Adipocyte (in vitro differentiated cells): ENCODE data around the gene YES1.

Source experiments
- DNase-seq: peaks from one replicate; pipeline ENCODE4 v3.0.0-alpha.2; 2015; ENCODE audit warnings: low read depth
- H3K27me3 ChIP-seq: replicated peaks from 2 replicates; pipeline ENCODE4 v1.7.0; 2013; ENCODE audit warnings: mild to moderate bottlenecking, low read length, moderate library complexity; ENCODE audit not compliant: control insufficient read depth, insufficient read depth
- H3K36me3 ChIP-seq: 2 replicates; pipeline ENCODE4 v1.7.0; 2013; ENCODE audit warnings: low read length, mild to moderate bottlenecking, moderate library complexity; ENCODE audit not compliant: control insufficient read depth, insufficient read depth, severe bottlenecking
- H3K4me1 ChIP-seq: 2 replicates; pipeline ENCODE4 v1.7.0; 2013; ENCODE audit warnings: mild to moderate bottlenecking, low read length, moderate library complexity; ENCODE audit not compliant: control insufficient read depth, insufficient read depth
- H3K4me3 ChIP-seq: 2 replicates; pipeline ENCODE4 v1.7.0; 2013; ENCODE audit warnings: mild to moderate bottlenecking, low read length, moderate library complexity
- H3K9ac ChIP-seq: 2 replicates; pipeline ENCODE4 v1.7.0; 2013; ENCODE audit warnings: mild to moderate bottlenecking, low read length, moderate library complexity
- H3K9me3 ChIP-seq: 2 replicates; pipeline ENCODE4 v1.7.0; 2013; ENCODE audit warnings: mild to moderate bottlenecking, low read length, moderate library complexity; ENCODE audit not compliant: control insufficient read depth

Gene YES1

GRCh38 chr18:811892-812375 is at the start of gene YES1:
YES1 (minus strand) TSS chr18:812242; CDS start chr18:756827, 55,415 bp downstream.
- no peaks in the 10 kb centered on the region for H3K27me3 ChIP-seq
- H3K9me3 ChIP-seq, result no peaks in the 10 kb centered on the region
- no peaks in the 10 kb centered on the region for H3K36me3 ChIP-seq
- DNase-seq, result peak; percentile 66
- peak within 1 kb of the TSS; percentile 91 for H3K9ac ChIP-seq
- peaks cover 27% of the 10 kb centered on the region for H3K4me1 ChIP-seq
- peak within 1 kb of the TSS; percentile 94 for H3K4me3 ChIP-seq

GRCh38 chr18:857986-858385 is 45.9 kb upstream of the YES1 start:
- no peaks in the 10 kb centered on the region for H3K27me3 ChIP-seq
- H3K9ac ChIP-seq, result no peak overlapping the region
- no peaks in the 10 kb centered on the region for H3K4me1 ChIP-seq
- no peaks in the 10 kb centered on the region for H3K9me3 ChIP-seq
- DNase-seq, result no peak
- H3K36me3 ChIP-seq, result no peaks in the 10 kb centered on the region
- H3K4me3 ChIP-seq, result no peak overlapping the region

GRCh38 chr18:853471-853870 is 41.4 kb upstream of the YES1 start:
- Histone ChIP-seq H3K36me3 (no peaks in the 10 kb centered on the region), H3K9me3 (no peaks in the 10 kb centered on the region), H3K9ac (no peak overlapping the region), H3K4me1 (peaks cover 1% of the 10 kb centered on the region), H3K27me3 (no peaks in the 10 kb centered on the region), H3K4me3 (no peak overlapping the region)
- DNase-seq, result no peak

GRCh38 chr18:850960-851359 is 38.9 kb upstream of the YES1 start:
- Histone ChIP-seq H3K4me3 (no peak overlapping the region), H3K27me3 (no peaks in the 10 kb centered on the region), H3K9me3 (no peaks in the 10 kb centered on the region), H3K9ac (no peak overlapping the region), H3K36me3 (no peaks in the 10 kb centered on the region), H3K4me1 (peaks cover 4% of the 10 kb centered on the region)
- no peak for DNase-seq

DNA sequence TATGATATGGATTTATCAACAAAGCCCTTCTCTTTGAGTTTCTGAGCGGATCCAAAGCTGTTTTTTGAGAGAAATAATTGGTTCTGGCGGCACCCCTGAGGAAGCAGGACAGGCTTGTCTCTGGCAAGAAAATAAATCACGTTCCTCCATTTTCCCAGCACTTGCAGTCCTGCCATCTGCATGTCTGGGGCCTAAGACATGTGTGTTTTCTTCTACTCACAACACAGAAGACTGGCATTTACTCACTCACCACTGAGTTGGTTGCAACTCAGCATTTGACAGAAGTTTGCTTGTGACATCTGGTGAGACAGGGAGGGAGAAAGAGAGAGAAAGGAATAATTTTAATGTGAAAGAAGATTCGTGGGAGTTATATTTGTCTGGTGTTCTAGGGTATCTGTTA is 37.0 kb upstream of the YES1 start:
- H3K9me3 ChIP-seq, result no peaks in the 10 kb centered on the region
- peaks cover 8% of the 10 kb centered on the region for H3K4me1 ChIP-seq
- no peaks in the 10 kb centered on the region for H3K27me3 ChIP-seq
- no peak for DNase-seq
- H3K36me3 ChIP-seq, result no peaks in the 10 kb centered on the region
- H3K4me3 ChIP-seq, result no peak overlapping the region
- no peak overlapping the region for H3K9ac ChIP-seq

DNA sequence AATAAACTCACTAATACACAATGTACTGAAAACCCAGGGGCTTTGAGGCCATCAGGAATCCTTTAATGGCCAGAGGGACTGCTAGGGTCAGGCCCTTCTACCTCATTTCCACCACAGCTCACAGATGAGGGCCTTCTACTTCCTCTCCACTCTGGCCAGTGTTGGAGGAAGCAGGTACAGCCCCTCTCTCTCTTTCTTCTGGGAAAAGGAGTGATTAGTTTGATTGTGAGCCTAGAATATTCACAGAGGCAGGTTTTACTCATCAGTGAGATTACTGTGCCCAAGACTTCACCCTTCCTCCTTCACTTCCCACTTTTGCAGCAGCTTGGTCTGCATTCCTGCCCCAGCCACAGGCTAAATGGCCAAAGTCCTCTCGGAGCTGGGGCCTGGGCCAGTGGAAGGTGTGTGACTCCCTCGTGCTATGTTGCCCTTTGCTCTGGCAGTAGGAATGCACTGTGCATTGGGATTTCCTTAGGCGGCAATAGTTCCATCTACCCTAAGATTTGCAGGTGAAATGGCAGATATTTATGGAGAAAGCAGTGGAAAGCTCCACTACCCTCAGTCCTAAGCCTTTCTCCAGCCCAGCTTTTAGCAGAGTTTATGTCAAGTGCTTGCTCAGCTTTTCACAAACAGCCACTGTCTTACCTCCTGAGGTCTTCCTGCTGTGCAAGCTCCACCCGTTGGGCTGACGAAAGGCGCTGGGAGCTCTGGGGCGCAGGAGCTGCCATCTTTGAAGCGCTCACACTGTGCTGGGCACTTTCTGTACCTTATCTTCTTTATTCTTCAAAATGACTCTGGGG is 36.2 kb upstream of the YES1 start:
- no peak for DNase-seq
- Histone ChIP-seq H3K9me3 (no peaks in the 10 kb centered on the region), H3K4me3 (no peak overlapping the region), H3K27me3 (no peaks in the 10 kb centered on the region), H3K4me1 (peaks cover 8% of the 10 kb centered on the region), H3K9ac (no peak overlapping the region), H3K36me3 (no peaks in the 10 kb centered on the region)

GRCh38 chr18:845152-845819 is 33.2 kb upstream of the YES1 start:
- H3K27me3 ChIP-seq, result no peaks in the 10 kb centered on the region
- H3K9me3 ChIP-seq, result no peaks in the 10 kb centered on the region
- no peaks in the 10 kb centered on the region for H3K36me3 ChIP-seq
- no peak overlapping the region for H3K4me3 ChIP-seq
- peak; percentile 29 for DNase-seq
- H3K4me1 ChIP-seq, result peaks cover 8% of the 10 kb centered on the region
- no peak overlapping the region for H3K9ac ChIP-seq

- H3K4me3 ChIP-seq, result no peak overlapping the region
- no peaks in the 10 kb centered on the region for H3K27me3 ChIP-seq
- H3K36me3 ChIP-seq, result no peaks in the 10 kb centered on the region
- no peak overlapping the region for H3K9ac ChIP-seq
- no peaks in the 10 kb centered on the region for H3K9me3 ChIP-seq
- H3K4me1 ChIP-seq, result peaks cover 12% of the 10 kb centered on the region
- DNase-seq, result no peak
Measured at GRCh38 chr18:841647-842370, 29.8 kb upstream of the YES1 start.

DNA sequence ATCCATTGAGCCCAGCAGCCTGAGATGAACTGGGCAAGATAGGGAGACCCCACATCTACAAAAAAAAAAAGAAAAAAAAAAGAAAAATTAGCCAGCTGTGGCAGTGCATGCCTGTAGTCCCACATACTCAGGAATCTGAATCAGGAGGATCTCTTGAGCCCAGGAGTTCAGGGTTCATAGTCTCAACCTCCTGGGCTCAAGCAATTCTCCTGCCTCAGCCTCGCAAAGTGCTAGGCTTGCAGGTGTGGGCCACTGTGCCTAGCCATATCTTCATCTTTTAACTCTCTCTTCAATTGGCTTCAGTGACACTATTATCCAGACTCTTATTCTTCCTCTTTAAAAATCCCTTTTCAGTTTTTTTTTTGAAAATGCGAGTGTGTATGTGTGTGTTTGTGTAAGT is 28.5 kb upstream of the YES1 start:
- H3K9me3 ChIP-seq, result no peaks in the 10 kb centered on the region
- no peaks in the 10 kb centered on the region for H3K27me3 ChIP-seq
- no peaks in the 10 kb centered on the region for H3K36me3 ChIP-seq
- peaks cover 11% of the 10 kb centered on the region for H3K4me1 ChIP-seq
- H3K9ac ChIP-seq, result no peak overlapping the region
- no peak for DNase-seq
- H3K4me3 ChIP-seq, result no peak overlapping the region

DNA sequence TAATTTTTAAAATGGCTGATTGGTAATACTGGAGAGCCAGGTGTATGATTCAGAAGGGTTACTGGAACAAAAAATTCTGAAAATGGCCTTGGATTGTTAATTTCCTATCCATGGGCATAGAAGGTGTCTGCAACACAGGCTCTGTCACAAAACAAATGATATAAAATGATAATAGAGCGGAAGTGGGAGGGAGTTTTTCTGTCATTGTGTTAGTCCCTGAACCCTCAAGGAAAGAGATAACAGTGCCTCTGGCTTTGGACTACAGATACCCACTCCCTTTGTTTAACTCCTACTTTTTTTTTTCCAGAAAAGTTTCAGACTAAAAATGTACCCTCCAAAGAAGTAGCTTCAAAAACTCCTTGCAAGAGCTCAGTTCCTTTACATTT is 28.0 kb upstream of the YES1 start:
- DNase-seq, result no peak
- H3K27me3 ChIP-seq, result no peaks in the 10 kb centered on the region
- H3K9ac ChIP-seq, result no peak overlapping the region
- H3K9me3 ChIP-seq, result no peaks in the 10 kb centered on the region
- H3K36me3 ChIP-seq, result no peaks in the 10 kb centered on the region
- no peak overlapping the region for H3K4me3 ChIP-seq
- peaks cover 8% of the 10 kb centered on the region for H3K4me1 ChIP-seq
